CD4-positive, alpha-beta T cell (primary cell): ENCODE measurements around the gene RAP1A. TPM values are rescaled to one million over a fixed set of nuclear protein-coding genes. Genes with fewer than 3 reads are reported as not detected.
A peak's percentile ranks its signal among the peaks of the same experiment; 100 is the strongest.

Experiments
- ATAC-seq: fragments of 200-7000 bp; cut with Tn5 transposase; one replicate; pipeline ENCODE4 v1.10.0; 2022; ENCODE audit warnings: mild to moderate bottlenecking; ENCODE audit not compliant: poor library complexity
- CTCF ChIA-PET: fragments of 350-600 bp; sonication (Branson Sonifier 250); formaldehyde crosslinking; loops from one replicate; lab custom pipeline; 2021; ENCODE audit warnings: antibody characterized with exemption, inconsistent platforms; lab: Charles Lee
- POLR2A ChIA-PET: fragments of 350-600 bp; sonication (Branson Sonifier 250); formaldehyde crosslinking; loops from one replicate; lab custom pipeline; 2021; ENCODE audit warnings: antibody characterized with exemption, inconsistent platforms; lab: Charles Lee
- DNase-seq, 14 experiments: peaks; one replicate each; pipeline ENCODE4 v3.0.0-alpha.2; 2013 to 2020; ENCODE audit warnings: mixed read lengths in 2 of 14
- H3K27ac ChIP-seq, 2 donors: one replicate each; pipeline versions ENCODE4 v1.5.1 to v1.7.0; 2013; ENCODE audit warnings: low read length in 2 of 2, low read depth in 1 of 2, mild to moderate bottlenecking in 1 of 2
- H3K27me3 ChIP-seq, 2 experiments: 1 replicate in 1 of 2; 2 replicates in 1 of 2; pipeline versions ENCODE4 v1.6.1 to v1.7.0; 2013; ENCODE audit warnings: low read length in 2 of 2, control low read depth in 1 of 2, mild to moderate bottlenecking in 1 of 2, moderate library complexity in 1 of 2; ENCODE audit not compliant: insufficient read depth in 2 of 2, control insufficient read depth in 1 of 2
- H3K36me3 ChIP-seq: one replicate; pipeline ENCODE4 v1.6.1; 2013; ENCODE audit warnings: low read length, control low read depth; ENCODE audit not compliant: insufficient read depth
- H3K4me1 ChIP-seq: one replicate; pipeline ENCODE4 v1.6.1; 2013; ENCODE audit warnings: low read length, control low read depth; ENCODE audit not compliant: insufficient read depth
- H3K4me3 ChIP-seq: one replicate; pipeline ENCODE4 v1.5.1; 2013; ENCODE audit warnings: mild to moderate bottlenecking, low read length, moderate library complexity
- H3K9me3 ChIP-seq, 2 experiments: 1 replicate in 1 of 2; 2 replicates in 1 of 2; pipeline versions ENCODE4 v1.6.1 to v1.7.0; 2013; ENCODE audit warnings: low read length in 2 of 2, mild to moderate bottlenecking in 2 of 2, control low read depth in 1 of 2, moderate library complexity in 1 of 2; ENCODE audit not compliant: control insufficient read depth in 1 of 2, insufficient read depth in 1 of 2
- H3K27ac Mint-ChIP-seq: one replicate; pipeline ENCODE4 v1.8.0; 2020; ENCODE audit warnings: mixed read lengths
- H3K27me3 Mint-ChIP-seq: one replicate; pipeline ENCODE4 v1.8.0; 2021; ENCODE audit warnings: mixed read lengths
- H3K36me3 Mint-ChIP-seq: one replicate; pipeline ENCODE4 v1.8.0; 2021; ENCODE audit warnings: low read depth, mixed read lengths
- H3K4me1 Mint-ChIP-seq: one replicate; pipeline ENCODE4 v1.8.0; 2021; ENCODE audit warnings: low read depth, mixed read lengths
- H3K4me3 Mint-ChIP-seq: one replicate; pipeline ENCODE4 v1.8.0; 2020; ENCODE audit warnings: mild to moderate bottlenecking, mixed read lengths
- H3K9me3 Mint-ChIP-seq: one replicate; pipeline ENCODE4 v1.8.0; 2020; ENCODE audit warnings: mixed read lengths
- intact Hi-C, 2 experiments: fragments of 100-400 bp; cut with DNase I in 1 of 2; cut with micrococcal nuclease in 1 of 2; formaldehyde crosslinking; loops; one replicate each; pipeline versions ENCODE4 v1.15.1 to v1.9.0; 2023 to 2025; cut with DNase I, micrococcal nuclease
- total RNA-seq, 174 experiments: library from RNA in 2 of 174; stranded (reverse) in 2 of 174; gene quantifications; one replicate each; pipeline ENCODE4 v1.2.3 and lab custom pipeline; 2021 to 2026
- TF ChIP-seq, protein P1 (sequence below): fragments of 200-600 bp; IDR thresholded peaks from one replicate; pipeline ENCODE4 v1.8.0; 2022; ENCODE audit warnings: antibody characterized with exemption, mild to moderate bottlenecking

The RAP1A gene
- total RNA-seq, 2 experiments from 2014 or later: 63.8 to 67.1 TPM

DNA sequence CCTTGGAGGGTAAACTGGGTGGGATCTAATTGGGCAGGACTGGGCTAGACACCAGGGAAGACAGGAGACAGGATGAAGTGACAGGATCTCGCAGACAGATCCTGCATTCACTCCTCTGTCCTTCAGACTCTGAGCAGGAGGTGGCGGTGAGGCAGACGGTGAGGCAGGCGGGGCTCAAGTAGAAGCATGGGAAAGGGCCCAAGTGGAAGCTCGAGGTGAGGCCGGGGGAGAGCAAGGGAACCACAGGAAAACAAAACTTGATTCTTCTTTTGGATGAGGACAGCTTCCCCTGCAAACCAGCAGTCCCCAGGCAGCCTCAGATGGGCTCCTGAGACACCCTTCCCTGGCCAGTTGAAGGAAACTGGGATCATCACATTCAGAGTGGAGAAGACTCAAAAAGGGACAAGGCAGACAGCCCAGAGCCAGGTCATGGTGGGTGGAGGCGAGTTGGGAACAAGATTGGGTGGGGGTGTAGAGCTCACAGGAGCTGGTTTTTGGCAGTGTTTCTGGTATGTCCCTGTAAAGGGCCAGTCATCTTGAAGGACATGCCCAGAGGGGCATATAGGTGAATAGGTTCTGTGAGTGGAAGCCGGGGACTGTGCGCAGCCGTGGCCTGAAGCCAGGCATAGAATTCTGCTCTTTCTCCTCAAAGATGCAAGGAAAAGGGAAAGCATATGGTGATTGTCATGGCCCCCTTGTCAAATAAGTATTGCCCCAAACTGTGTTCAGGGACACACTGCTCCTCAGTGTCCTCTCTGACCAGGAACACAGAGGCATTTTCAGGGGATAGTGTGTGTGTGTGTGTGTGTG lies 101.6 kb downstream of the RAP1A start:
- CTCF ChIA-PET: interaction anchor here (1.9 kb wide), 1 partner anchor 48 kb away, joined by 5 read pairs; no protein-coding TSS in a partner anchor
- Mint-ChIP-seq H3K27ac (peak overlapping the region; percentile 86), H3K36me3 (peaks cover 6% of the 10 kb centered on the region), H3K4me3 (no peak overlapping the region), H3K4me1 (peaks cover 36% of the 10 kb centered on the region), H3K9me3 (no peaks in the 10 kb centered on the region), H3K27me3 (no peaks in the 10 kb centered on the region)
- Histone ChIP-seq H3K4me1 (peaks cover 21% of the 10 kb centered on the region), H3K27ac (no peak overlapping the region), H3K36me3 (peaks cover 8% of the 10 kb centered on the region), H3K4me3 (no peak overlapping the region), H3K27me3 (no peaks in the 10 kb centered on the region), H3K9me3 (no peaks in the 10 kb centered on the region)
- TF ChIP-seq, protein P1, sequence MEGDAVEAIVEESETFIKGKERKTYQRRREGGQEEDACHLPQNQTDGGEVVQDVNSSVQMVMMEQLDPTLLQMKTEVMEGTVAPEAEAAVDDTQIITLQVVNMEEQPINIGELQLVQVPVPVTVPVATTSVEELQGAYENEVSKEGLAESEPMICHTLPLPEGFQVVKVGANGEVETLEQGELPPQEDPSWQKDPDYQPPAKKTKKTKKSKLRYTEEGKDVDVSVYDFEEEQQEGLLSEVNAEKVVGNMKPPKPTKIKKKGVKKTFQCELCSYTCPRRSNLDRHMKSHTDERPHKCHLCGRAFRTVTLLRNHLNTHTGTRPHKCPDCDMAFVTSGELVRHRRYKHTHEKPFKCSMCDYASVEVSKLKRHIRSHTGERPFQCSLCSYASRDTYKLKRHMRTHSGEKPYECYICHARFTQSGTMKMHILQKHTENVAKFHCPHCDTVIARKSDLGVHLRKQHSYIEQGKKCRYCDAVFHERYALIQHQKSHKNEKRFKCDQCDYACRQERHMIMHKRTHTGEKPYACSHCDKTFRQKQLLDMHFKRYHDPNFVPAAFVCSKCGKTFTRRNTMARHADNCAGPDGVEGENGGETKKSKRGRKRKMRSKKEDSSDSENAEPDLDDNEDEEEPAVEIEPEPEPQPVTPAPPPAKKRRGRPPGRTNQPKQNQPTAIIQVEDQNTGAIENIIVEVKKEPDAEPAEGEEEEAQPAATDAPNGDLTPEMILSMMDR: no peak
- ATAC-seq: no peak
- POLR2A ChIA-PET: interaction anchor here (0.7 kb wide), 1 partner anchor 219 kb away, joined by 4 read pairs; no protein-coding TSS in a partner anchor
- no peak for DNase-seq
- intact Hi-C loops: no loop called here

DNA sequence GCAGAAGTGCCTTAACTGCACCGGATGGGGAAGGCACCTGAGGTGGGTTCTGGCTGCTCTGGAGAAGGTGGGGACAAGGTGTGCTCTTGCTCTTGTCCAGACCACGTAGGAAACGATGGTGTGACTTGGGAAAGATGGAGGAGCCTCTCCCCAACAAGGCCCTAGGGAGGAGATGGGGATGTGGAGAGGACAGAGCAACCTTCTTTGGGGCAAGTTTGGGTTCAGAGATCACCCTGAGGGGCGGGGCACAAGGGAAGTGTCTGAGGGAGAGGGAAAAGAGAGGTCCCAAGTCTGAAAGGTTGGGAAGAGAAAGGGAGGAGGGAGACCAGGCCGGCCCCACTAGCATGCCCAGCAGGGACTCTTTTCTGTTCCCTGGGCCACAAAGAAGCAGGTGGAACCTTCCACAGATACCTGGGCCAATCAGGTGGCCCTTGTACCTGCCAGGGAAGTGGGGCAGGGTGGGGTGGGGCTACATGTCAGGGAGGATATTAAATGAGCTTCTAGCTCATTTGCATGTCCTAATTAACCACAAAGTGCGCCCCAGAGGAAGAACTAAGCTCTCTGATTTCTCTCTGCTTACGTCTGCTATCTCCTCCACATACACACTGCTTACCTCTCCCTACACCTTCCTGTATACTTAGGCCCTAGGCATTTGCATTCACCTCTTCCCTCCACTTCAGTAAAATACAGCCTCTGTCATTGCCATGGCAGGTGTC lies 103.7 kb downstream of the RAP1A start:
- no peak overlapping the region for H3K4me3 ChIP-seq
- Mint-ChIP-seq H3K27ac (peak overlapping the region; percentile 86), H3K4me1 (peaks cover 36% of the 10 kb centered on the region), H3K4me3 (no peak overlapping the region), H3K36me3 (no peaks in the 10 kb centered on the region), H3K9me3 (no peaks in the 10 kb centered on the region), H3K27me3 (no peaks in the 10 kb centered on the region)
- no peaks in the 10 kb centered on the region for H3K9me3 ChIP-seq
- peaks cover 21% of the 10 kb centered on the region for H3K4me1 ChIP-seq
- H3K27me3 ChIP-seq: no peaks in the 10 kb centered on the region
- ChIA-PET CTCF (interaction anchor here (0.8 to 1.9 kb wide), 3 partner anchors 8 to 46 kb away, joined by 3 to 5 read pairs (median 3); no protein-coding TSS in a partner anchor), POLR2A (interaction anchor here (1.0 kb wide), 1 partner anchor 31 kb away, joined by 5 read pairs; no protein-coding TSS in a partner anchor)
- ATAC-seq: peak; percentile 97
- TF ChIP-seq, protein P1: no peak
- H3K36me3 ChIP-seq: no peaks in the 10 kb centered on the region
- DNase-seq: peak in 11 of 14 experiments; percentile 15 to 80 (median 39)
- H3K27ac ChIP-seq: peak overlapping the region in 1 of 2 donors; percentile 56
- intact Hi-C loops: loop anchor here in 1 of 2 experiments (1.0 to 2.0 kb wide), 2 partner anchors 16 to 32 kb away; partner anchors contain the start of genes DDX20 and INKA2

DNA sequence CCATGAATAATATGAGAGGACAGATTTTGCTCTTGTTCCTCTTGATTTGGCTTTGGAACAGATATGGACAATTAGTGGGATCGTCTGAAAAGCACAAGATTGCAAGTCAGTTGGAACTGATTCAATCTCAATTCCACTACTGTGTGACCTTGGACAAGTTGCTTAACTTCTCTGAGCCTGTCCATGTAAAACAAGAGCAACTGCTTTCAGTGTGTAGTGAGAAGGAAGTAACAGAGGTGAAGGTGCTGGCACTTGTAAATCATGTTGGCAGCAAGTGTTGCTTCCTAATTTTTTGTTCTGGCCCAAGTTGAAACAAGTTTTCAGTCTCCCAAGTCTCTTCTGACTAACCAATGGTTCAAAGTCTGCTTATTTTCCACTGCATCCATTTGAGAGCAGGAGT lies 104.3 kb downstream of the RAP1A start:
- ChIA-PET CTCF (interaction anchor here (1.0 kb wide), 1 partner anchor 9 kb away, joined by 3 read pairs; no protein-coding TSS in a partner anchor), POLR2A (interaction anchor here (1.0 kb wide), 1 partner anchor 31 kb away, joined by 5 read pairs; no protein-coding TSS in a partner anchor)
- no peaks in the 10 kb centered on the region for H3K27me3 Mint-ChIP-seq
- H3K36me3 Mint-ChIP-seq: no peaks in the 10 kb centered on the region
- H3K27ac Mint-ChIP-seq: peak overlapping the region; percentile 86
- TF ChIP-seq, protein P1: no peak
- Histone ChIP-seq H3K4me3 (no peak overlapping the region), H3K36me3 (no peaks in the 10 kb centered on the region), H3K27me3 (no peaks in the 10 kb centered on the region), H3K9me3 (no peaks in the 10 kb centered on the region), H3K4me1 (peaks cover 21% of the 10 kb centered on the region), H3K27ac (peak overlapping the region in 1 of 2 donors; percentile 56)
- DNase-seq (no peak), ATAC-seq (no peak)
- peaks cover 36% of the 10 kb centered on the region for H3K4me1 Mint-ChIP-seq
- intact Hi-C loops: loop anchor here in 1 of 2 experiments (1.0 to 2.0 kb wide), 2 partner anchors 15 to 31 kb away; partner anchors contain the start of genes DDX20 and INKA2
- no peak overlapping the region for H3K4me3 Mint-ChIP-seq
- H3K9me3 Mint-ChIP-seq: no peaks in the 10 kb centered on the region
